BE2C (cell line): ENCODE data around the gene SIPA1L2.
A peak's percentile ranks its signal among the peaks of the same experiment; 100 is the strongest.

Experiments used
- DNase-seq: peaks from one replicate; pipeline ENCODE4 v3.0.0-alpha.2; 2020
- H3K27me3 ChIP-seq: fragments of 250-450 bp; sonication (Bioruptor Pico); 2 replicates; pipeline ENCODE4 v1.5.1; 2020; ENCODE audit warnings: mild to moderate bottlenecking
- H3K36me3 ChIP-seq: fragments of 250-450 bp; sonication (Bioruptor Pico); 2 replicates; pipeline ENCODE4 v1.5.1; 2020; ENCODE audit warnings: mild to moderate bottlenecking
- H3K4me1 ChIP-seq: fragments of 250-450 bp; sonication (Bioruptor Pico); 2 replicates; pipeline ENCODE4 v1.5.1; 2020
- H3K4me3 ChIP-seq: 2 replicates; pipeline ENCODE4 v1.5.1; 2011; ENCODE audit warnings: low read depth, low read length
- H3K9me3 ChIP-seq: fragments of 250-450 bp; sonication (Bioruptor Pico); 2 replicates; pipeline ENCODE4 v1.5.1; 2020
- TF ChIP-seq, protein P1 (sequence below): IDR thresholded peaks from 2 replicates; pipeline ENCODE4 v1.5.1; 2012; ENCODE audit warnings: mild to moderate bottlenecking, low read depth, low read length

The SIPA1L2 gene

DNA sequence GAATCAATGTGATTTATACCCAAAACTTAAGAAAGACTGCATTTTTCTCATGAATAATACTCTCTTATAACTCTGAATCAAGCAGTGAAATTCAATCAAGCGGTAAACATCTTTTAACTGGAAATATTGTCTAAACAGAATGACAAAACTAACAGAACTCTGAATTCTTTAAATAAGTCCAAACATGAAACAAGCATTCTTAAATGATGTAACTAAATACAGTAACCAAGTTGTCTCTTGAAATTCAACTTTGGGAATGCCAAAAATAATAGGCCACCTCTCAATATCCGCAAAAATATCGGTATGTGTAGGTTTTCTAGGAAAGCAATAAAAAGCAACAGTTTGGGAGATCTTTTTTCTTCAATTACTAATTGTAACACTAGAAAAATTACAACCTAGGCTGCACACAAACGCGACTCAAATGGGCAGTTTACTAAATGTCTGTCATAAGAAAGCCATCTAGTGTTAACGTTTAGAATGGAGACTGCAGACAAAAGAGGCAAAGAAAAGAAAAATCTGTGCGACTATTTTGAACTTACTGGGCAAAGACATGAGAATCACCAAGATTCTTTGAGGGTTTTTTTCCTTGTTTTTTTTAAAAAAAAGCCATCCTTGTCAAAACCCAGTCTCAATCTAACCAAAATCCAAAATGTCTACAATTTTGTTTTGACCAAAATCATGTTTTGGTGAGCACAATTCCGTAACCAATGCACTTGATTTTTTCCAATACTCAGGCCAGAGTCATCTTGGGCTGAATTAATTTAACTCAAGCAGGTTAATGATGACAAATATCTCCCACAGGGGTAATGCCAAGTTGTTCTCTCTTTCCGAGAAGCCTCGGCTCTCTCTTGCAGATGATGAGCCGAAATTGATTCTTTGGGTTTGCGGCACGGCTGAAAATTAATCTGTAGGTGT is 1.3 kb downstream of the SIPA1L2 start:
- peaks cover 4% of the 10 kb centered on the region; the same call in 1 of the 2 replicates for H3K4me1 ChIP-seq
- H3K27me3 ChIP-seq, result no peaks in the 10 kb centered on the region
- H3K4me3 ChIP-seq, result peak overlapping the region; percentile 79
- DNase-seq, result no peak
- TF ChIP-seq, protein P1, sequence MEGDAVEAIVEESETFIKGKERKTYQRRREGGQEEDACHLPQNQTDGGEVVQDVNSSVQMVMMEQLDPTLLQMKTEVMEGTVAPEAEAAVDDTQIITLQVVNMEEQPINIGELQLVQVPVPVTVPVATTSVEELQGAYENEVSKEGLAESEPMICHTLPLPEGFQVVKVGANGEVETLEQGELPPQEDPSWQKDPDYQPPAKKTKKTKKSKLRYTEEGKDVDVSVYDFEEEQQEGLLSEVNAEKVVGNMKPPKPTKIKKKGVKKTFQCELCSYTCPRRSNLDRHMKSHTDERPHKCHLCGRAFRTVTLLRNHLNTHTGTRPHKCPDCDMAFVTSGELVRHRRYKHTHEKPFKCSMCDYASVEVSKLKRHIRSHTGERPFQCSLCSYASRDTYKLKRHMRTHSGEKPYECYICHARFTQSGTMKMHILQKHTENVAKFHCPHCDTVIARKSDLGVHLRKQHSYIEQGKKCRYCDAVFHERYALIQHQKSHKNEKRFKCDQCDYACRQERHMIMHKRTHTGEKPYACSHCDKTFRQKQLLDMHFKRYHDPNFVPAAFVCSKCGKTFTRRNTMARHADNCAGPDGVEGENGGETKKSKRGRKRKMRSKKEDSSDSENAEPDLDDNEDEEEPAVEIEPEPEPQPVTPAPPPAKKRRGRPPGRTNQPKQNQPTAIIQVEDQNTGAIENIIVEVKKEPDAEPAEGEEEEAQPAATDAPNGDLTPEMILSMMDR, result peak; percentile 58
- H3K9me3 ChIP-seq, result no peaks in the 10 kb centered on the region
- no peaks in the 10 kb centered on the region for H3K36me3 ChIP-seq

DNA sequence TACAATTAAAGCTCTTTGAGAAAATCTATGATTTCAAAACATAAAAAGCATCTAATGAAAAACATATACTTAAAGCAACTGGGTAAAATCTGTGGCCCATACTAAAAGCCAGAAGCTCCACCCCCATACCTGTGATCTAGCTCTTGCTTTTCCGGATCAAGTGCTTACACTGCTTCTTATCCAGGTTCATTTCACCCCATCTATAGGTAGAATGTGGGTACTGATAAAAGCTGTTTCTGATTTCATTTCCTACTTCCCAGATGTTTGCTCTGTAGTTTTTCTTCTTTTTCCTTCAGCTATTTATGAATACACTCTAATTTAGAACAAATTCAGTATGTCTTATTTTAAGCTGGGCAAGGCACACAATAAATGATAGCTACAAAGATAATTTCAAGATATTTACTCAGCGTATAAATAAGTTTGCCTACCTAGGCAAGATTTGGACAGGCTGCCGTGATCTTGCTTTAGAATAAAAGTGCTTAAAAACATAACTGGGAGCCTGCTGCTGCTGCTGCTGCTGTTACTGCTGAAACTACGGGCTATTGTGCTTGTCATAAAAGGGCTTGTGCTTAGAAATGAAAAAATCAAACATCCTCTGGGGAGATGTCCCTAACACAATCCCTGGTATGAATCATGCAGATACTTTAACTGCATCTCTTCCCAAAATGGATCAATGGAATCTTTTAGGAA is 2.1 kb downstream of the SIPA1L2 start:
- H3K27me3 ChIP-seq, result no peaks in the 10 kb centered on the region
- TF ChIP-seq, protein P1, result peak; percentile 65
- H3K36me3 ChIP-seq, result no peaks in the 10 kb centered on the region
- peaks cover 4% of the 10 kb centered on the region; the same call in 1 of the 2 replicates for H3K4me1 ChIP-seq
- H3K9me3 ChIP-seq, result no peaks in the 10 kb centered on the region
- H3K4me3 ChIP-seq, result no peak overlapping the region
- no peak for DNase-seq

DNA sequence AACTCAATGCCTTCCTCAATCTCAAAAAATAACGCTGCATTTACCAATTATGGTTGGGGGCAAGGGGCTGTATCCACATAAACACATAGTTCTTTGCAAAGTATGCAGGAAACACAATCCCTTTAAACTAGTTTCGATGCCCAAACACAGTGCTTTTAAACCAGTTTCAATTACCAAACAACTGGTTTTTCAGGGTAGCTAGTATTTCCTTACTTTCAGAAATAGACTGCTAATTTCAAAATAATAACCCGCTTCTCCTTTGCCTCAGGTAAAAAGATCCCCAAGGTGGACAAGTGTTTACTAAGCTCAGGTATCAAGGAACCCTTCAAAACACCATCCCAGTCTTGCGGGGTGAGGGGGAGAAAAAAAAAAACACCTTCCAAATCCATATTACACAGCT is 2.8 kb downstream of the SIPA1L2 start:
- TF ChIP-seq, protein P1, result no peak
- no peaks in the 10 kb centered on the region for H3K36me3 ChIP-seq
- DNase-seq, result no peak
- peaks cover 4% of the 10 kb centered on the region; the same call in 1 of the 2 replicates for H3K4me1 ChIP-seq
- H3K27me3 ChIP-seq, result no peaks in the 10 kb centered on the region
- H3K9me3 ChIP-seq, result no peaks in the 10 kb centered on the region
- no peak overlapping the region for H3K4me3 ChIP-seq

DNA sequence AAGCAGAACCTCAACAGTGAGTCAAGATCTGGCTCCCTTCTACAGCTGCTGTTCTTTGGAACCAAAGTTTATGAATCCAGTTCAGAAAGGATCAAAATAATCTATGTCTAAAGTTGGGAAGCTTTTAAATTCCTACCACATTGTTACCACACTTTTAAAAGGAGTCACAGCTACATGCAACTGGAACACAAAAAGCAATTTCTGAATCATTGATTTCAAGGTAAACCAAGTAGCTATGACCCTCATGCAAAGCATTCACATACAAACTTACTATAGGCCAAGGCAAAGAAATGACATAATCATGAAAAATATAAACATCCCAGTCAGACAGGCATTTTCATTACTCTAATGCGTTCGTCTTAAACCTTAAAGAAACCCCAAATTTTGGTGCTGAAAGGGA is 3.5 kb downstream of the SIPA1L2 start:
- TF ChIP-seq, protein P1, result no peak
- Histone ChIP-seq H3K4me1 (peaks cover 4% of the 10 kb centered on the region; the same call in 1 of the 2 replicates), H3K9me3 (no peaks in the 10 kb centered on the region), H3K36me3 (no peaks in the 10 kb centered on the region), H3K4me3 (no peak overlapping the region), H3K27me3 (no peaks in the 10 kb centered on the region)
- DNase-seq, result no peak

DNA sequence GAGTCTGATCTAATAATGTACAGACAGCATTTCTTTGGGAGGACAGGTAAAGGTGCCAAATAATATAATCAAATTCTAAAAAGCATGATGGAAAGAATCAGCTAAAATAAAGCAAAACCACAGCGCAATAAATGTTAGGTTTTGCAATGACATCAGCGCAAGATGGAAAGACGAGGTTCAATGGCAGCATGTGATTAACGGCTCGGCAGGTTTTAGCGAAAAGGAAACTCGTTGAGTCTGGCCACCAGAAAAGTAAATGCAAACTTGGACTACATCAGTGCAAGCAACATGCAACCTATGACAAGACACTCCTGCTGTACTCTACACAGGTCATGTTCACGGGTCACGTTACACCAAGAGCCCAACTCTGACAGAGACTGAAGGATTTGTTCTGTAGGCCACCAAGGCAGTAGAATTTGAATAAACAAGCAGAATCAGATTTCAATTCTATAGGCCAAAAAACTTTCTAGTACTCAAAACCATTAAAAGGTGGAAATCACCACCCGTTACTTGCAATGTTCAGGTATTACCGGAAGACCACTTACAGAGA is 4.5 kb downstream of the SIPA1L2 start:
- Histone ChIP-seq H3K27me3 (no peaks in the 10 kb centered on the region), H3K9me3 (no peaks in the 10 kb centered on the region), H3K36me3 (no peaks in the 10 kb centered on the region), H3K4me1 (peaks cover 11% of the 10 kb centered on the region), H3K4me3 (no peak overlapping the region)
- no peak for DNase-seq
- TF ChIP-seq, protein P1, result no peak
